Bronchial epithelial cell (primary cell): Measurements from ENCODE around the gene TERT. TPM values are rescaled to one million over a fixed set of nuclear protein-coding genes. Genes with fewer than 3 reads are reported as not detected.

Experiments used
- DNase-seq: peaks from one replicate; pipeline ENCODE4 v3.0.0-alpha.2; 2010; ENCODE audit warnings: low read depth
- FAIRE-seq: peaks from 2 replicates; lab custom pipeline; 2011; peaks lifted over from hg19 to GRCh38; lab: Jason Lieb, UNC
- H3K27me3 ChIP-seq: 2 replicates; pipeline ENCODE4 v1.5.1; 2011; ENCODE audit warnings: low read length; ENCODE audit not compliant: control insufficient read depth, insufficient read depth
- H3K36me3 ChIP-seq: 2 replicates; pipeline ENCODE4 v1.5.1; 2011; ENCODE audit warnings: low read length; ENCODE audit not compliant: control insufficient read depth, insufficient read depth
- H3K4me3 ChIP-seq: 2 replicates; pipeline ENCODE4 v1.5.1; 2011; ENCODE audit warnings: mild to moderate bottlenecking, low read depth, low read length, control low read depth
- total RNA-seq: library from RNA; depleted of rRNA; stranded (reverse); fragments of >200 nt; gene quantifications from 2 replicates; pipeline ENCODE4 v1.2.1, GENCODE V29; 2014
- TF ChIP-seq, protein P1 (sequence below): IDR thresholded peaks from 2 replicates; pipeline ENCODE4 v1.5.1; 2011; ENCODE audit warnings: mild to moderate bottlenecking, moderate library complexity, low read length, control low read depth, inconsistent platforms; ENCODE audit not compliant: insufficient read depth, severe bottlenecking

TERT gene
- total RNA-seq, 1 donor from 2014 or later = not detected

DNA sequence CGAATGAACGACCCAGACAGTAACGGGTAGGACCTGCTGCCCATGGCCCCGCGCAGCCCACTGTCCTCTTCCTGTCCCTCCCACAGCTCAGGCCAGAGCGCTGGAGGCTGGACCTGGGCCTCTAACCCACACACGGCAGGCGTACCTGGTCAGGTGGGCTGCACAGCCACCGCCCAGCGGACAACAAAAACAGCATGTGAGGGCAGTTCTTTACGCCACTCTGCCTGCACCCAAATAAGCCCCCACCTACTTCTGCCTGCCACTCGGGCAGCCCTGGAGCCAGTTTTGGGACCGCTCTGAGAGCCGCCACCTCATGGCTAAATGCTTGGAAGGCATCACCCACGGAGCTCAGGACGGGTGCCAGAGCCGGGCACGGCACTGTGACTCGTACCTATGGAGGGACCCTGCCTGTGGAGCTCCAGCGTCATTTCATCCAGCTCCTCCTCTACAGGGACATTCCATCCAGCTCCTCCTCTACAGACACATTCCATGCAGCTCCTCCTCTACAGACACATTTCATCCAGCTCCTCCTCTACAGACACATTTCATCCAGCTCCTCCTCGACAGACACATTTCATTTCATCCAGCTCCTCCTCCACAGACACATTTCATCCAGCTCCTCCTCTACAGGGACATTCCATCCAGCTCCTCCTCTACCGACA, 31.1 kb upstream of the TERT start:
- peaks cover 30% of the 10 kb centered on the region for H3K36me3 ChIP-seq
- FAIRE-seq = no peak
- no peak overlapping the region for H3K4me3 ChIP-seq
- TF ChIP-seq, protein P1, sequence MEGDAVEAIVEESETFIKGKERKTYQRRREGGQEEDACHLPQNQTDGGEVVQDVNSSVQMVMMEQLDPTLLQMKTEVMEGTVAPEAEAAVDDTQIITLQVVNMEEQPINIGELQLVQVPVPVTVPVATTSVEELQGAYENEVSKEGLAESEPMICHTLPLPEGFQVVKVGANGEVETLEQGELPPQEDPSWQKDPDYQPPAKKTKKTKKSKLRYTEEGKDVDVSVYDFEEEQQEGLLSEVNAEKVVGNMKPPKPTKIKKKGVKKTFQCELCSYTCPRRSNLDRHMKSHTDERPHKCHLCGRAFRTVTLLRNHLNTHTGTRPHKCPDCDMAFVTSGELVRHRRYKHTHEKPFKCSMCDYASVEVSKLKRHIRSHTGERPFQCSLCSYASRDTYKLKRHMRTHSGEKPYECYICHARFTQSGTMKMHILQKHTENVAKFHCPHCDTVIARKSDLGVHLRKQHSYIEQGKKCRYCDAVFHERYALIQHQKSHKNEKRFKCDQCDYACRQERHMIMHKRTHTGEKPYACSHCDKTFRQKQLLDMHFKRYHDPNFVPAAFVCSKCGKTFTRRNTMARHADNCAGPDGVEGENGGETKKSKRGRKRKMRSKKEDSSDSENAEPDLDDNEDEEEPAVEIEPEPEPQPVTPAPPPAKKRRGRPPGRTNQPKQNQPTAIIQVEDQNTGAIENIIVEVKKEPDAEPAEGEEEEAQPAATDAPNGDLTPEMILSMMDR = no peak
- no peaks in the 10 kb centered on the region for H3K27me3 ChIP-seq
- DNase-seq = no peak

DNA sequence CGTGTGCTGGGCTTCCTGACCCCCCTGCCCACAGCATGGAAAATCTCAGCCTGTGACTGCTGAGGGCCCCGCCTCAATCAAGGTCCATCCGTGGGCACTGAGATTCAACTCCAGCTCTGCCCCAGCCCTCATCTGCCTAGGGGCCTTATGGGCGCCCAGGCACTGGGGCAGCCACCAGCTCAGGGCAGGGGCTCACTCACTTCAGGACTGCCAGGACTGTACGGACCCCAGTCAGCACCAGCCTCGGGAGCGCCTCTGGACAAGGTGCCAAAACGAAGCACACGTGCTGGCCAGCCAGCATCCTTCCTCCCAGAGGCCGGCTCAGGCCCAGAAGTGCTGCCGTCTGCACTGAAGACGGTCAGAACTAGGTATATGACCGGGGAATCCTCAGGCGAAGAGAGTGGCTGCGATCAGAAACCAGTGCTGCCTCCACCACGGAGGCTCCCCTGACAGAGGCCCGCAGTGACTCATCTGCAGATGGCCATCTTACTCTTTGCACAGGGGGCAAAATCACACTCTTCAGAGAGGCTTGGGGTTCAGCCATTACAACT, 30.4 kb upstream of the TERT start:
- FAIRE-seq (no peak), DNase-seq (no peak)
- TF ChIP-seq, protein P1 = no peak

DNA sequence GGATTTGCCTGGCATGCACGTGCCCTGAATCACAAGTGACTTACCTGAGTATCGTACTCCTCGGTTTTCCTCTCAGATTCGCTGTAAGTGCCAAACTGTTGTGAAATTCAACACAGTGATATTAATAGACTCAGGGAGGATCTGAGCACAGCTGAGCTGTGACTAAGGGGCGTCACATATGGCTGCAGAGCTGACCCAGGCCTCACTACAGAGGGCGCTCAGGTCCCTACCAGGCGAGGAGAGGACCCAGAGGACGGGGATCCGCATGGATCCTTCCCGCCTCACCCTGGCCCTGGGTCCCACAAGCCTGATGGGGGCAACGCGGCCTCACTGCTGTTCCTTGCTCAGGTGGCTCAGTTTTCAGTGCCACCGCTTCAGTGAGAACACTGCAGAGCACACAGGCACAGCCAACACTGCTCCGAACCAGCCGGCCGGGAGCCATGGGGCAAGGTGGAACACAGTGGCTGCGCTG, 29.9 kb upstream of the TERT start:
- TF ChIP-seq, protein P1 = no peak
- no peak for DNase-seq
- no peak for FAIRE-seq

More for the DNA sequence above, 30.4 kb upstream of the TERT start:
- H3K36me3 ChIP-seq = peaks cover 34% of the 10 kb centered on the region
- H3K4me3 ChIP-seq = no peak overlapping the region
- H3K27me3 ChIP-seq = no peaks in the 10 kb centered on the region

DNA sequence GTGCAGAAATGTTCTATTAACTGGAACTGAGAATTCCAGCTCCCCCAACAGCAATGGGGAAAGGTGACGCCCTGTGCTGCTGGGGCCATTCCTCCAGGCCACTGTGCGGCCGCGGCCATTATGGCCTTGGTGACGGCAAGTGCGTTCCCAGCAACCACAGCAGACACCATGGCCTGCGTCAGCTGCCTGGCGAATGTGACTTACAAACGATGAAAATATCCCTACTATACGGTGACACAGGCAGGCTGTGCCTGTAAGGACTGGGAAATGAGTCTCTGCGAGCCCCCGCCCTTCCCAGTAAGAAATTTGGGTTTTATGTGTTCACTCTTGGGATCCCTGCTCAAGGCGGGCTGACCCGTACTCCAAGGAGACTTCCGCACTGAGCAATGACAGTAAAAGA, 29.4 kb upstream of the TERT start:
- TF ChIP-seq, protein P1 = no peak
- no peak overlapping the region for H3K4me3 ChIP-seq
- FAIRE-seq = no peak
- peaks cover 32% of the 10 kb centered on the region for H3K36me3 ChIP-seq
- no peaks in the 10 kb centered on the region for H3K27me3 ChIP-seq
- DNase-seq = no peak

More for the DNA sequence above, 29.9 kb upstream of the TERT start:
- Histone ChIP-seq H3K27me3 (no peaks in the 10 kb centered on the region), H3K4me3 (no peak overlapping the region), H3K36me3 (peaks cover 32% of the 10 kb centered on the region)

DNA sequence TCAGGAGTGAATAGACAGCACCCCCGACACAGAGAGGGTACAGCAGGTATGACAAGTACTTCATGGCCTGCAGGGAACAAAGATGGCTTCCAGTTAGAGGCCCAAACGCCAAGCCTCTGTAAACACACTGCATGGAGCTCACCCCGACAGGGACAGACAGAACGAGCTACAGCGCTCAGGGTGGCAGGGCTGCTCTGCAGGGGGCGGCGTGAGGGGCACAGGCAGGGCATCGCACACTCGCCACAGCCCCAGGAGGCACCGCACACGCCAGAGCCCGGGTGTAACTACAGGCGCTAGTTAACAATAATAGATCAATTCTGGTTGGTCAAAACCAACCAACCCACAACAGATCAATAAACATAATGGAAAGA, 28.9 kb upstream of the TERT start:
- no peak for FAIRE-seq
- no peak for DNase-seq
- H3K4me3 ChIP-seq = no peak overlapping the region
- H3K27me3 ChIP-seq = no peaks in the 10 kb centered on the region
- H3K36me3 ChIP-seq = peaks cover 33% of the 10 kb centered on the region
- TF ChIP-seq, protein P1 = no peak
